Caco-2 (cell line): ENCODE data around the gene SYT8. TPM values are rescaled to one million over a fixed set of nuclear protein-coding genes. Genes with fewer than 3 reads are reported as not detected.

Source experiments
- BruUV-seq: library from RNA; stranded (reverse); fragments of 400-500 nt; replicated peaks from 2 replicates; lab custom pipeline; 2021; lab: Mats Ljungman, UMichigan
- CTCF ChIA-PET: fragments of 300-600 bp; sonication (Branson Sonifier 250); formaldehyde crosslinking; loops from one replicate; lab custom pipeline; 2022; ENCODE audit warnings: antibody characterized with exemption; lab: Charles Lee
- POLR2A ChIA-PET: fragments of 300-600 bp; sonication (Branson Sonifier 250); formaldehyde crosslinking; loops from one replicate; lab custom pipeline; 2022; ENCODE audit warnings: antibody characterized with exemption; lab: Charles Lee
- DNase-seq, 2 experiments: peaks; one replicate each; pipeline versions ENCODE4 v3.0.0 to v3.0.0-alpha.2; 2020 to 2022
- H3K27me3 ChIP-seq: replicated peaks from 2 replicates; pipeline ENCODE4 v1.6.0; 2011; ENCODE audit warnings: low read length; ENCODE audit not compliant: control insufficient read depth, insufficient read depth
- H3K36me3 ChIP-seq: 2 replicates; pipeline ENCODE4 v1.5.1; 2011; ENCODE audit warnings: low read length; ENCODE audit not compliant: control insufficient read depth, insufficient read depth
- H3K4me1 ChIP-seq: fragments of 250-450 bp; sonication (Bioruptor Pico); 2 replicates; pipeline ENCODE4 v1.5.1; 2020; ENCODE audit warnings: mild to moderate bottlenecking
- H3K4me3 ChIP-seq: 2 replicates; pipeline ENCODE4 v1.5.1; 2011; ENCODE audit warnings: low read depth, mild to moderate bottlenecking, control low read depth, low read length
- H3K9me3 ChIP-seq: fragments of 250-450 bp; sonication (Bioruptor Pico); 2 replicates; pipeline ENCODE4 v1.5.1; 2020; ENCODE audit warnings: mild to moderate bottlenecking, moderate library complexity
- H3K27ac Mint-ChIP-seq: one replicate; pipeline ENCODE4 v1.8.0; 2022; ENCODE audit warnings: mixed read lengths; ENCODE audit not compliant: unreplicated experiment
- H3K27me3 Mint-ChIP-seq: one replicate; pipeline ENCODE4 v1.8.0; 2022; ENCODE audit warnings: mixed read lengths; ENCODE audit not compliant: insufficient read depth, unreplicated experiment
- H3K36me3 Mint-ChIP-seq: one replicate; pipeline ENCODE4 v1.8.0; 2022; ENCODE audit warnings: mild to moderate bottlenecking, mixed read lengths; ENCODE audit not compliant: insufficient read depth, unreplicated experiment
- H3K4me1 Mint-ChIP-seq: one replicate; pipeline ENCODE4 v1.8.0; 2022; ENCODE audit warnings: low read depth, mixed read lengths; ENCODE audit not compliant: unreplicated experiment
- H3K4me3 Mint-ChIP-seq: one replicate; pipeline ENCODE4 v1.8.0; 2022; ENCODE audit warnings: mild to moderate bottlenecking, moderate library complexity, mixed read lengths; ENCODE audit not compliant: unreplicated experiment
- H3K9me3 Mint-ChIP-seq: one replicate; pipeline ENCODE4 v1.8.0; 2022; ENCODE audit warnings: mixed read lengths; ENCODE audit not compliant: unreplicated experiment
- CTCF ChIP-seq, 2 experiments: fragments of 200-600 bp in 1 of 2; IDR thresholded peaks; 1 replicate in 1 of 2; 2 replicates in 1 of 2; pipeline versions ENCODE4 v1.5.1 to v1.8.0; 2011 to 2022; ENCODE audit warnings: antibody characterized with exemption in 1 of 2, control low read depth in 1 of 2, inconsistent platforms in 1 of 2, low read depth in 1 of 2, low read length in 1 of 2, mild to moderate bottlenecking in 1 of 2, moderate library complexity in 1 of 2; ENCODE audit not compliant: insufficient read depth in 1 of 2, severe bottlenecking in 1 of 2, unreplicated experiment in 1 of 2
- intact Hi-C: fragments of 100-400 bp; cut with micrococcal nuclease; formaldehyde crosslinking; loops from one replicate; pipeline ENCODE4 v1.10.0; 2022; ENCODE audit not compliant: unreplicated experiment
- total RNA-seq: library from RNA; stranded (reverse); gene quantifications from 2 replicates; pipeline ENCODE4 v1.2.3, GENCODE V29; 2022

The SYT8 gene
- total RNA-seq, 1 experiment from 2014 or later, result 14.9 TPM

GRCh38 chr11:1793081-1793480, 41.7 kb upstream of the SYT8 start:
- ChIA-PET POLR2A (no interaction called here), CTCF (interaction anchor here (0.7 kb wide), 1 partner anchor 61 kb away, joined by 3 read pairs; no protein-coding TSS in a partner anchor)
- Histone ChIP-seq H3K36me3 (no peaks in the 10 kb centered on the region), H3K9me3 (no peaks in the 10 kb centered on the region), H3K4me1 (no peaks in the 10 kb centered on the region), H3K4me3 (no peak overlapping the region), H3K27me3 (no peaks in the 10 kb centered on the region)
- TF ChIP-seq CTCF (IDR thresholded peaks at IDR 0.05; ENCODE audit: insufficient read depth in 1 of 2, low read depth in 1 of 2, low read length in 1 of 2, severe bottlenecking in 1 of 2, unreplicated experiment in 1 of 2), result no peak
- intact Hi-C loops, result no loop called here
- Mint-ChIP-seq H3K4me1 (peaks cover 12% of the 10 kb centered on the region), H3K9me3 (peaks cover 9% of the 10 kb centered on the region), H3K36me3 (no peaks in the 10 kb centered on the region), H3K27me3 (no peaks in the 10 kb centered on the region), H3K27ac (no peak overlapping the region), H3K4me3 (no peak overlapping the region)
- BruUV-seq, result no TSS peak
- no peak for DNase-seq

GRCh38 chr11:1796413-1797011, 38.3 kb upstream of the SYT8 start:
- no peak overlapping the region for H3K4me3 Mint-ChIP-seq
- no TSS peak for BruUV-seq
- peak overlapping the region; percentile 10 for H3K27ac Mint-ChIP-seq
- POLR2A ChIA-PET, result no interaction called here
- no peaks in the 10 kb centered on the region for H3K36me3 Mint-ChIP-seq
- peak in 1 of 2 experiments; percentile 20 for TF ChIP-seq CTCF (IDR thresholded peaks at IDR 0.05; ENCODE audit: insufficient read depth in 1 of 2, low read depth in 1 of 2, low read length in 1 of 2, severe bottlenecking in 1 of 2, unreplicated experiment in 1 of 2)
- Histone ChIP-seq H3K36me3 (no peaks in the 10 kb centered on the region), H3K9me3 (no peaks in the 10 kb centered on the region), H3K27me3 (no peaks in the 10 kb centered on the region), H3K4me3 (no peak overlapping the region), H3K4me1 (no peaks in the 10 kb centered on the region)
- intact Hi-C loops, result no loop called here
- peaks cover 7% of the 10 kb centered on the region for H3K9me3 Mint-ChIP-seq
- DNase-seq, result peak in 1 of 2 experiments; percentile 36
- peaks cover 18% of the 10 kb centered on the region for H3K4me1 Mint-ChIP-seq
- CTCF ChIA-PET, result interaction anchor here (0.5 to 1.1 kb wide), 8 partner anchors 11 to 809 kb away, joined by 3 to 7 read pairs (median 4); no protein-coding TSS in a partner anchor
- H3K27me3 Mint-ChIP-seq, result no peaks in the 10 kb centered on the region

GRCh38 chr11:1797391-1798125, 37.2 kb upstream of the SYT8 start:
- H3K9me3 ChIP-seq, result no peaks in the 10 kb centered on the region
- BruUV-seq, result no TSS peak
- DNase-seq, result no peak
- no peak for TF ChIP-seq CTCF (IDR thresholded peaks at IDR 0.05; ENCODE audit: insufficient read depth in 1 of 2, low read depth in 1 of 2, low read length in 1 of 2, severe bottlenecking in 1 of 2, unreplicated experiment in 1 of 2)
- CTCF ChIA-PET, result interaction anchor here (1.1 kb wide), 2 partner anchors 36 to 104 kb away, joined by 3 to 7 read pairs; no protein-coding TSS in a partner anchor
- H3K27me3 Mint-ChIP-seq, result no peaks in the 10 kb centered on the region
- no peaks in the 10 kb centered on the region for H3K36me3 ChIP-seq
- no peaks in the 10 kb centered on the region for H3K9me3 Mint-ChIP-seq
- no peak overlapping the region for H3K4me3 Mint-ChIP-seq
- H3K4me3 ChIP-seq, result no peak overlapping the region
- H3K27me3 ChIP-seq, result no peaks in the 10 kb centered on the region
- intact Hi-C loops, result no loop called here
- H3K4me1 Mint-ChIP-seq, result peaks cover 13% of the 10 kb centered on the region
- H3K36me3 Mint-ChIP-seq, result no peaks in the 10 kb centered on the region
- no peaks in the 10 kb centered on the region for H3K4me1 ChIP-seq
- POLR2A ChIA-PET, result no interaction called here
- no peak overlapping the region for H3K27ac Mint-ChIP-seq
